ENCODE data around the gene ANGPTL3. TPM values are rescaled to one million over a fixed set of nuclear protein-coding genes. Genes with fewer than 3 reads are reported as not detected.

The ANGPTL3 gene
- total RNA-seq, 4 donors from 2014 or later = not detected

DNA sequence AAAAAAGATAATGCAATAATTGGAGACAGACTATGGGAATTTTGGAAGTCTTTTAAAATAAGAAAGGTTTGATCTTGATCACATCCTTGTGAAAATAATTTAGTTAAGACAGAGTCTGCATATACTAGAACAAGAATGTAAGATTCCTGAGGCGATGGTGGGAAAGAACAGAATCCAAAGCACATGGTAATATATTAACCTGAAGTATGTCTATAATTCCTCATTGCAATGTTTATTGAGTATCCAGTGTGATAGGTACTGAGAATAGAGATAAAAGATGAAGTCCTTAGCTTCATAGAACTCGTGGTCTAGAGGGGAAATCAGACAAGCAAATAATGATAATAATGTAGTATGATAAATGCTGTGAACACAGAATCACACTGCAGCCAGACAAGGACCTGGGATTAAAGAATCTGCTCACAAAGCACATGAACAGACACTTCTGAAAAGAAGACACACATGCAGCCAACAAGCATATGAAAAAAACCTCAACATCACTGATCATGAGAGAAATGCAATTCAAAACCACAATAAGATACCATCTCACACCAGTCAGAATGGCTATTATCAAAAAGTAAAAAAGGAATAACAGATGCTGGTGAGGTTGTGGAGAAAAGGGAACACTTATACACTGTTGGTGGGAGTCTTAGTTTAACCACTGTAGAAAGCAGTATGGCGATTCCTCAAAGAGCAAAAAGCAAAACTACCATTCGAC is 6.9 kb upstream of the ANGPTL3 start:
- TF ChIP-seq, protein P1, sequence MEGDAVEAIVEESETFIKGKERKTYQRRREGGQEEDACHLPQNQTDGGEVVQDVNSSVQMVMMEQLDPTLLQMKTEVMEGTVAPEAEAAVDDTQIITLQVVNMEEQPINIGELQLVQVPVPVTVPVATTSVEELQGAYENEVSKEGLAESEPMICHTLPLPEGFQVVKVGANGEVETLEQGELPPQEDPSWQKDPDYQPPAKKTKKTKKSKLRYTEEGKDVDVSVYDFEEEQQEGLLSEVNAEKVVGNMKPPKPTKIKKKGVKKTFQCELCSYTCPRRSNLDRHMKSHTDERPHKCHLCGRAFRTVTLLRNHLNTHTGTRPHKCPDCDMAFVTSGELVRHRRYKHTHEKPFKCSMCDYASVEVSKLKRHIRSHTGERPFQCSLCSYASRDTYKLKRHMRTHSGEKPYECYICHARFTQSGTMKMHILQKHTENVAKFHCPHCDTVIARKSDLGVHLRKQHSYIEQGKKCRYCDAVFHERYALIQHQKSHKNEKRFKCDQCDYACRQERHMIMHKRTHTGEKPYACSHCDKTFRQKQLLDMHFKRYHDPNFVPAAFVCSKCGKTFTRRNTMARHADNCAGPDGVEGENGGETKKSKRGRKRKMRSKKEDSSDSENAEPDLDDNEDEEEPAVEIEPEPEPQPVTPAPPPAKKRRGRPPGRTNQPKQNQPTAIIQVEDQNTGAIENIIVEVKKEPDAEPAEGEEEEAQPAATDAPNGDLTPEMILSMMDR (IDR thresholded peaks at IDR 0.05; ENCODE audit: low read depth) = no peak

GRCh38 chr1:62590970-62591368 is 6.4 kb upstream of the ANGPTL3 start:
- TF ChIP-seq, protein P1 (IDR thresholded peaks at IDR 0.05; ENCODE audit: low read depth) = no peak

- TF ChIP-seq, protein P1 (IDR thresholded peaks at IDR 0.05; ENCODE audit: low read depth) = no peak
These were observed 3.4 kb upstream of the ANGPTL3 start for GRCh38 chr1:62593825-62594394.

GRCh38 chr1:62595647-62596046 is 1.7 kb upstream of the ANGPTL3 start:
- TF ChIP-seq, protein P1 (IDR thresholded peaks at IDR 0.05; ENCODE audit: low read depth) = no peak

GRCh38 chr1:62599044-62599443 is 1.7 kb downstream of the ANGPTL3 start:
- TF ChIP-seq, protein P1 (IDR thresholded peaks at IDR 0.05; ENCODE audit: low read depth) = no peak

DNA sequence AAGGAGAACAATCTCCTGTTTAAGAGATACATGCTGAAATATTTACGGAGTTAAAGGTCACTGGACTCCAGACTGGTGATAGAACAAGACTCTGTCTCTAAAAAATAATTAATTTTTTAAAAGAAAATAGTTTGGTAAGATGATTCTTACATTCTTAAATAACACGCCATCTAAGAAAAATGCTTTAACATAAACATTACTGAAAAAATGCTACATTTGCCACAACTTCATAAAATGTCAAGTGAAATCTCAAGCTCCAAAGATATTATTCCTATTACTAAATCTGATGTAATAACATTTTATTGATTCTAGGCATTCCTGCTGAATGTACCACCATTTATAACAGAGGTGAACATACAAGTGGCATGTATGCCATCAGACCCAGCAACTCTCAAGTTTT is 4.1 kb downstream of the ANGPTL3 start:
- TF ChIP-seq, protein P1 (IDR thresholded peaks at IDR 0.05; ENCODE audit: low read depth) = no peak

DNA sequence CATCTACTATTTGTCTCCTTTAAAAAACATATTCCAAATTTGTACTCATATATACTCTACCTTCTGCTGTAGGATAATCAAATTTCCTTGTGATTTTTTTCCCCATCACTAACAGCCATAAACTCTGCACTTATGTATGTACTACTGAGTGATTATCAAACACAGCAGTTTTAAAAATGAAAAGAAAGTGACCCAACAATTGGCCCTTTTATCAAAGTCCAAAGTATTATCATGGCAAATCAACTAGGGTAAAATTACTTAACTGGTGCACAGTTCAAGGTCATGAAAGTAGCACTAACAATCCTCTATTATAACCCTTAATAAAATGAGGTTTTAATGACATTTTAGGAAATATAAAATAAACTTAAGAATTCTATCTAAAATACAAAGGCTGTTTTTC is 11.6 kb downstream of the ANGPTL3 start:
- TF ChIP-seq, protein P1 (IDR thresholded peaks at IDR 0.05; ENCODE audit: low read depth) = no peak
